ENCODE measurements around the gene PDXK. TPM values are rescaled to one million over a fixed set of nuclear protein-coding genes. Genes with fewer than 3 reads are reported as not detected.

Gene PDXK
- polyA plus RNA-seq, 1 donor (not counting 4 experiments of a cell fraction or from before 2014, with no cell fraction given) = 144 TPM

GRCh38 chr21:43694437-43695079 is 24.4 kb upstream of the PDXK start:
- DNase-seq (ENCODE audit: low read depth, low spot score) (no peak), FAIRE-seq (no peak)
- no peak overlapping the region for H3K9ac ChIP-seq (ENCODE audit: control insufficient read depth, extremely low read depth, insufficient read depth, low read length)
- no peak overlapping the region for H3K27ac ChIP-seq (ENCODE audit: control insufficient read depth, insufficient read depth, low read length)
- no peaks in the 10 kb centered on the region for H4K20me1 ChIP-seq (ENCODE audit: control insufficient read depth, extremely low read depth, insufficient read depth, low read length)
- TF ChIP-seq CTCF (optimal IDR thresholded peaks at IDR 0.05 in 1 of 3, IDR thresholded peaks at IDR 0.05 in 1 of 3, conservative IDR thresholded peaks at IDR 0.05 in 1 of 3; ENCODE audit: extremely low read depth in 1 of 3, insufficient read depth in 2 of 3, low read length in 3 of 3) = no peak
- TF ChIP-seq EZH2 (IDR thresholded peaks at IDR 0.05; ENCODE audit: low read length) = no peak
- H3K4me2 ChIP-seq (ENCODE audit: control insufficient read depth, extremely low read depth, insufficient read depth, low read depth, low read length) = no peak overlapping the region
- no peak overlapping the region for H3K4me3 ChIP-seq (ENCODE audit: control insufficient read depth in 2 of 3, extremely low read depth in 1 of 3, insufficient read depth in 2 of 3, low read depth in 1 of 3, low read length in 3 of 3)
- no peaks in the 10 kb centered on the region for H3K79me2 ChIP-seq (ENCODE audit: control insufficient read depth, insufficient read depth, low read length)
- H3K4me1 ChIP-seq (ENCODE audit: control insufficient read depth, extremely low read depth, insufficient read depth, low read length) = no peaks in the 10 kb centered on the region
- H3K36me3 ChIP-seq (ENCODE audit: control insufficient read depth in 2 of 2, extremely low read depth in 1 of 2, insufficient read depth in 2 of 2, low read length in 2 of 2) = peaks cover 23 to 34% of the 10 kb centered on the region in 2 experiments
- H3K9me3 ChIP-seq (ENCODE audit: control insufficient read depth, low read depth, low read length) = no peaks in the 10 kb centered on the region
- no peaks in the 10 kb centered on the region for H3K9me1 ChIP-seq (ENCODE audit: control insufficient read depth, extremely low read depth, insufficient read depth, low read length)
- dilution Hi-C loops (cut with MboI; ENCODE audit: extremely low pct_ligation_motif_present, low sequenced_read_pairs) = no loop called here
- no peaks in the 10 kb centered on the region for H3K27me3 ChIP-seq (ENCODE audit: control insufficient read depth, extremely low read depth, insufficient read depth, low read length)
- no peak overlapping the region for H2AFZ ChIP-seq (ENCODE audit: control insufficient read depth, low read length)

GRCh38 chr21:43696214-43696613 is 22.7 kb upstream of the PDXK start:
- FAIRE-seq (no peak), DNase-seq (ENCODE audit: low read depth, low spot score) (no peak)
- Histone ChIP-seq H3K9me3 (ENCODE audit: control insufficient read depth, low read depth, low read length) (no peaks in the 10 kb centered on the region), H3K9me1 (ENCODE audit: control insufficient read depth, extremely low read depth, insufficient read depth, low read length) (no peaks in the 10 kb centered on the region), H3K27me3 (ENCODE audit: control insufficient read depth, extremely low read depth, insufficient read depth, low read length) (no peaks in the 10 kb centered on the region), H3K4me3 (ENCODE audit: control insufficient read depth in 2 of 3, extremely low read depth in 1 of 3, insufficient read depth in 2 of 3, low read depth in 1 of 3, low read length in 3 of 3) (no peak overlapping the region), H3K4me1 (ENCODE audit: control insufficient read depth, extremely low read depth, insufficient read depth, low read length) (no peaks in the 10 kb centered on the region), H4K20me1 (ENCODE audit: control insufficient read depth, extremely low read depth, insufficient read depth, low read length) (no peaks in the 10 kb centered on the region), H2AFZ (ENCODE audit: control insufficient read depth, low read length) (no peak overlapping the region), H3K36me3 (ENCODE audit: control insufficient read depth in 2 of 2, extremely low read depth in 1 of 2, insufficient read depth in 2 of 2, low read length in 2 of 2) (peaks cover 11 to 22% of the 10 kb centered on the region in 2 experiments), H3K27ac (ENCODE audit: control insufficient read depth, insufficient read depth, low read length) (no peak overlapping the region), H3K4me2 (ENCODE audit: control insufficient read depth, extremely low read depth, insufficient read depth, low read depth, low read length) (no peak overlapping the region), H3K9ac (ENCODE audit: control insufficient read depth, extremely low read depth, insufficient read depth, low read length) (no peak overlapping the region), H3K79me2 (ENCODE audit: control insufficient read depth, insufficient read depth, low read length) (no peaks in the 10 kb centered on the region)
- TF ChIP-seq EZH2 (IDR thresholded peaks at IDR 0.05; ENCODE audit: low read length) (no peak), CTCF (optimal IDR thresholded peaks at IDR 0.05 in 1 of 3, IDR thresholded peaks at IDR 0.05 in 1 of 3, conservative IDR thresholded peaks at IDR 0.05 in 1 of 3; ENCODE audit: extremely low read depth in 1 of 3, insufficient read depth in 2 of 3, low read length in 3 of 3) (no peak)
- dilution Hi-C loops (cut with MboI; ENCODE audit: extremely low pct_ligation_motif_present, low sequenced_read_pairs) = no loop called here
